CD14-positive monocyte (primary cell): ENCODE results near the gene IGDCC3. TPM values are rescaled to one million over a fixed set of nuclear protein-coding genes. Genes with fewer than 3 reads are reported as not detected.
"Not testable (repeated sequence)": the region's sequence is repeated elsewhere in the genome, so short reads cannot be mapped to it uniquely, and the experiment has no call there.

Experiments used
- DNase-seq, 3 donors: peaks; one replicate each; pipeline ENCODE4 v3.0.0-alpha.2; 2011 to 2022
- H2AFZ ChIP-seq: 2 replicates; pipeline ENCODE4 v1.6.0; 2012; ENCODE audit warnings: mild to moderate bottlenecking, low read depth, low read length, inconsistent platforms; ENCODE audit not compliant: insufficient read depth, poor library complexity, severe bottlenecking
- H3K27ac ChIP-seq, 2 donors: 1 replicate in 1 of 2; 2 replicates in 1 of 2; pipeline ENCODE4 v1.5.1; 2012 to 2013; ENCODE audit warnings: low read length in 2 of 2, control low read depth in 1 of 2, inconsistent platforms in 1 of 2, low read depth in 1 of 2, mild to moderate bottlenecking in 1 of 2
- H3K27me3 ChIP-seq, 2 donors: one replicate each; pipeline versions ENCODE4 v1.6.0 to v1.6.1; 2011 to 2013; ENCODE audit warnings: low read length in 2 of 2; ENCODE audit not compliant: control insufficient read depth in 2 of 2, insufficient read depth in 2 of 2
- H3K36me3 ChIP-seq, 2 donors: replicated peaks in 1 of 2; 1 replicate in 1 of 2; 2 replicates in 1 of 2; pipeline versions ENCODE4 v1.5.1 to v1.6.1; 2012 to 2013; ENCODE audit warnings: low read length in 2 of 2, control low read depth in 1 of 2, inconsistent platforms in 1 of 2, mild to moderate bottlenecking in 1 of 2; ENCODE audit not compliant: insufficient read depth in 2 of 2, control insufficient read depth in 1 of 2
- H3K4me1 ChIP-seq, 2 donors: 1 replicate in 1 of 2; 2 replicates in 1 of 2; pipeline versions ENCODE4 v1.5.1 to v1.6.1; 2012 to 2013; ENCODE audit warnings: low read length in 2 of 2, control low read depth in 1 of 2, inconsistent platforms in 1 of 2, mild to moderate bottlenecking in 1 of 2, moderate library complexity in 1 of 2; ENCODE audit not compliant: insufficient read depth in 2 of 2, control insufficient read depth in 1 of 2
- H3K4me2 ChIP-seq: replicated peaks from 2 replicates; pipeline ENCODE3; 2012; ENCODE audit warnings: low read length, moderate library complexity, mild to moderate bottlenecking; ENCODE audit not compliant: poor library complexity, severe bottlenecking; ENCODE audit errors: extremely low read depth
- H3K4me3 ChIP-seq, 3 experiments: fragments of 200-600 bp in 1 of 3; sonication (generic) in 1 of 3; replicated peaks in 1 of 3; 1 replicate in 2 of 3; 2 replicates in 1 of 3; pipeline ENCODE4 v1.5.1; 2011 to 2013; ENCODE audit warnings: low read length in 3 of 3, mild to moderate bottlenecking in 3 of 3, control low read depth in 2 of 3, low read depth in 2 of 3, inconsistent platforms in 1 of 3, moderate library complexity in 1 of 3
- H3K79me2 ChIP-seq: 2 replicates; pipeline ENCODE4 v1.6.0; 2012; ENCODE audit warnings: mild to moderate bottlenecking, control low read depth, inconsistent platforms, low read length, moderate library complexity; ENCODE audit not compliant: insufficient read depth
- H3K9ac ChIP-seq: 2 replicates; pipeline ENCODE4 v1.6.0; 2017; ENCODE audit warnings: low read length, mild to moderate bottlenecking; ENCODE audit not compliant: insufficient read depth, poor library complexity, severe bottlenecking
- H3K9me3 ChIP-seq, 2 donors: replicated peaks in 1 of 2; 1 replicate in 1 of 2; 2 replicates in 1 of 2; pipeline versions ENCODE4 v1.5.1 to v1.6.1; 2012 to 2013; ENCODE audit warnings: low read length in 2 of 2, control low read depth in 1 of 2; ENCODE audit not compliant: control insufficient read depth in 1 of 2, insufficient read depth in 1 of 2
- H4K20me1 ChIP-seq: 2 replicates; pipeline ENCODE4 v1.6.0; 2012; ENCODE audit warnings: mild to moderate bottlenecking, low read length, control low read depth, moderate library complexity; ENCODE audit not compliant: insufficient read depth
- H3K27ac Mint-ChIP-seq, 7 donors: one replicate each; pipeline ENCODE4 v1.8.0; 2020; ENCODE audit warnings: mild to moderate bottlenecking in 7 of 7, mixed read lengths in 7 of 7, moderate library complexity in 6 of 7, inconsistent platforms in 2 of 7
- H3K27me3 Mint-ChIP-seq, 3 donors: one replicate each; pipeline ENCODE4 v1.8.0; 2021 to 2022; ENCODE audit warnings: low read depth in 3 of 3, mild to moderate bottlenecking in 3 of 3, mixed read lengths in 3 of 3, moderate library complexity in 3 of 3, inconsistent platforms in 1 of 3
- H3K36me3 Mint-ChIP-seq, 2 donors: one replicate each; pipeline ENCODE4 v1.8.0; 2020; ENCODE audit warnings: mixed read lengths in 2 of 2, inconsistent platforms in 1 of 2, mild to moderate bottlenecking in 1 of 2
- H3K4me1 Mint-ChIP-seq: one replicate; pipeline ENCODE4 v1.8.0; 2020; ENCODE audit warnings: mild to moderate bottlenecking, mixed read lengths
- H3K4me3 Mint-ChIP-seq, 2 donors: one replicate each; pipeline ENCODE4 v1.8.0; 2020; ENCODE audit warnings: mild to moderate bottlenecking in 2 of 2, mixed read lengths in 2 of 2, moderate library complexity in 1 of 2
- H3K9me3 Mint-ChIP-seq, 7 donors: one replicate each; pipeline ENCODE4 v1.8.0; 2020 to 2022; ENCODE audit warnings: mixed read lengths in 7 of 7, mild to moderate bottlenecking in 6 of 7, moderate library complexity in 6 of 7, inconsistent platforms in 2 of 7
- WGBS: methylation state at CpG from one replicate; pipeline ENCODE4 v1.1.5; 2013; ENCODE audit warnings: missing lambda C conversion rate; ENCODE audit not compliant: insufficient coverage; 5-methylcytosine and 5-hydroxymethylcytosine counted together
- intact Hi-C, 2 donors: fragments of 100-400 bp; cut with micrococcal nuclease; formaldehyde crosslinking; loops; one replicate each; pipeline versions ENCODE4 v1.15.0 to v1.15.1; 2023
- polyA plus RNA-seq, 3 donors: library from polyadenylated mRNA; depleted of rRNA in 1 of 3; unstranded in 2 of 3; stranded (reverse) in 1 of 3; fragments of 300-500 nt in 2 of 3; fragments of >200 nt in 1 of 3; fragmentation: Illumina TruSeq in 2 of 3; gene quantifications; 1 replicate in 2 of 3; 2 replicates in 1 of 3; pipeline ENCODE4 v1.2.3, GENCODE V29; 2012 to 2021
- TF ChIP-seq, protein P1 (sequence below): fragments of 200-600 bp; IDR thresholded peaks from one replicate; pipeline ENCODE4 v1.8.0; 2022; ENCODE audit warnings: antibody characterized with exemption, mild to moderate bottlenecking

Gene IGDCC3
- polyA plus RNA-seq, 3 donors = not detected

DNA sequence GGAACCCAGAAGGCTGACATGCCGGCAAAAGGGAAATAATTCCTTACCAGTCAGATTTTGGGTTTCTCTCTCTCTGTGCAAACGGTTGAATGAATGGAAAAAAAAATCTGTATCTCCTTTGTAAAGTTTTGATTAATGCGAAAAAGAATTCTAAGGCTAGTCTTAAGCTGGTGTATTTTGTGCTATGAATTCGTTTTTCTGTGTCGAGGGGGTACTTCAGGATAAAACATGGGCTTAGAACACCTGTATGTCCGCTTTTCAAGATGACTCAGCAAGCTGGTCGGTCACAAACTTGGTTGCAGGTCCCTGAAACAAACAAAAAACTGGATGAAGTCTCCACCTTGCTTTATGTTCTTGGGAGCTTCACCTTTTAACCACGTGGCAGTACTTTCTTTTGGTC lies 28.5 kb downstream of the IGDCC3 start:
- H3K9me3 Mint-ChIP-seq = peaks cover 4 to 38% (median 34%) of the 10 kb centered on the region in 7 donors
- peaks cover 20 to 40% (median 22%) of the 10 kb centered on the region in 3 donors for H3K27me3 Mint-ChIP-seq
- Histone ChIP-seq H3K27ac (no peak overlapping the region), H3K9ac (no peak overlapping the region), H3K4me3 (no peak overlapping the region), H3K36me3 (no peaks in the 10 kb centered on the region), H3K9me3 (peaks cover 0 to 25% of the 10 kb centered on the region in 2 donors), H2AFZ (no peak overlapping the region), H3K4me2 (no peak overlapping the region), H4K20me1 (no peaks in the 10 kb centered on the region), H3K79me2 (no peaks in the 10 kb centered on the region), H3K27me3 (peaks cover 8 to 22% of the 10 kb centered on the region in 2 donors), H3K4me1 (no peaks in the 10 kb centered on the region)
- intact Hi-C loops = no loop called here
- TF ChIP-seq, protein P1, sequence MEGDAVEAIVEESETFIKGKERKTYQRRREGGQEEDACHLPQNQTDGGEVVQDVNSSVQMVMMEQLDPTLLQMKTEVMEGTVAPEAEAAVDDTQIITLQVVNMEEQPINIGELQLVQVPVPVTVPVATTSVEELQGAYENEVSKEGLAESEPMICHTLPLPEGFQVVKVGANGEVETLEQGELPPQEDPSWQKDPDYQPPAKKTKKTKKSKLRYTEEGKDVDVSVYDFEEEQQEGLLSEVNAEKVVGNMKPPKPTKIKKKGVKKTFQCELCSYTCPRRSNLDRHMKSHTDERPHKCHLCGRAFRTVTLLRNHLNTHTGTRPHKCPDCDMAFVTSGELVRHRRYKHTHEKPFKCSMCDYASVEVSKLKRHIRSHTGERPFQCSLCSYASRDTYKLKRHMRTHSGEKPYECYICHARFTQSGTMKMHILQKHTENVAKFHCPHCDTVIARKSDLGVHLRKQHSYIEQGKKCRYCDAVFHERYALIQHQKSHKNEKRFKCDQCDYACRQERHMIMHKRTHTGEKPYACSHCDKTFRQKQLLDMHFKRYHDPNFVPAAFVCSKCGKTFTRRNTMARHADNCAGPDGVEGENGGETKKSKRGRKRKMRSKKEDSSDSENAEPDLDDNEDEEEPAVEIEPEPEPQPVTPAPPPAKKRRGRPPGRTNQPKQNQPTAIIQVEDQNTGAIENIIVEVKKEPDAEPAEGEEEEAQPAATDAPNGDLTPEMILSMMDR = no peak
- DNase-seq = no peak
- no peaks in the 10 kb centered on the region for H3K36me3 Mint-ChIP-seq
- no peaks in the 10 kb centered on the region for H3K4me1 Mint-ChIP-seq
- 85% methylated on average over 4 of the region's 8 CpGs for WGBS
- no peak overlapping the region for H3K4me3 Mint-ChIP-seq
- no peak overlapping the region for H3K27ac Mint-ChIP-seq

DNA sequence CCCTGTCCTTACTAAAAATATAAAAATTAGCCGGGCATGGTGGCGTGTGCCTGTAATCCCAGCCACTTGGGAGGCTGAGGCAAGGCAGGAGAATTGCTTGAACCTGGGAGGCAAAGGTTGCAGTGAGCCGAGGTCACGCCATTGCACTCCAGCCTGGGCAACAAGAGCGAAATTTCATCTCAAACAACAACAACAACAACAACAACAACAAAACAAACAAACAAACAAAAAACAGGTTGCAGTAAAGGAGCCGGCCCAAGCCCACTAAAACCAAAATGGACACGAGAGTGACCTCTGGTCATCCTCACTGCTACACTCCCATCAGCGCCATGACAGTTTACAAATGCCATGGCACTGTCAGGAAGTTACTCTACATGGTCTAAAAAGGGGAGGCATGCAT lies 30.0 kb downstream of the IGDCC3 start:
- H3K4me3 Mint-ChIP-seq = not testable (repeated sequence)
- peaks cover 8 to 32% (median 11%) of the 10 kb centered on the region in 3 donors for H3K27me3 Mint-ChIP-seq

More for the DNA sequence above, 30.0 kb downstream of the IGDCC3 start:
- H3K36me3 Mint-ChIP-seq, H3K27ac ChIP-seq, H3K4me2 ChIP-seq, H3K9ac ChIP-seq, H4K20me1 ChIP-seq, DNase-seq, H2AFZ ChIP-seq, H3K79me2 ChIP-seq, H3K36me3 ChIP-seq, H3K27me3 ChIP-seq, H3K4me3 ChIP-seq, H3K4me1 Mint-ChIP-seq, H3K4me1 ChIP-seq, H3K27ac Mint-ChIP-seq, intact Hi-C loops: not testable (repeated sequence)
- peaks cover 0 to 10% of the 10 kb centered on the region in 2 donors for H3K9me3 ChIP-seq
- 94% methylated on average over 5 of the region's 8 CpGs for WGBS
- peaks cover 0 to 25% (median 18%) of the 10 kb centered on the region in 7 donors for H3K9me3 Mint-ChIP-seq
